ENCODE results near the gene WDFY4.

DNA sequence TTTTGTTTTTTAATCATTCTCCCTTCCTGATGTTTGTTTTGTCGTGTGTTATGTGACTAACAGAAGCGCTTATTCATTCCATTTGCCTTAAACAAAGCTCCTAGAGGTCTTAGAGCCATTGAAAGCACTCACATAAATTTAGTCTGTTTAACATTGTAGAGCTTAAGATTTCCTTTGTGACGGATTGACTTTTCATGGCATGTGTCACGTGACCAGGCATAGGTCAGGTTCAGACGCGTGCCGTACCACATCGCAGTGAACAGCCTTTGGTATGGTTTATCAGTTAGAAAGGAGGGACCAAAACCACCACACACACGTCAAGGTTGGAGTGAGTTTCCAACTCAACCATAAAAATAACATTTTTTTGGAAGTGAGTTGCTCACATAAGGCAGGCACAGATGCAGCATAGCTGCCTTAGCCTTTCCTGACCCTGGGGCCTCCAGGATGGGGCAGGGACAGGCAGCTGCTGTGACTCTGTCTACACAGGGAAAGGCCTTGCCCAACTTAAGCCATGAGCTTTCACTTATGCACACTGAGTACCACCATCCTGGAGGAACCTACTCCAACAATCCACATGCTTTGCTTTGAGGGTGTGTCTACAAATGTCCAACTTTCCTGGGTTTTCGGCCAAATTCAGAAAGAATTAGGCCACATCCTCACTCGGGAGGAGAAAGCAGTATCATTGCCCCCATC lies 55.5 kb downstream of the WDFY4 start:
- TF ChIP-seq ZNF24 (tag by site-specific recombination; IDR thresholded peaks at IDR 0.05) (no peak), ZNF239 (tag by site-specific recombination; IDR thresholded peaks at IDR 0.05) (no peak), BCL11B (tag by site-specific recombination; IDR thresholded peaks at IDR 0.05; ENCODE audit: low read depth) (no peak), EGR2 (tag by site-specific recombination; IDR thresholded peaks at IDR 0.05; ENCODE audit: low read depth) (no peak), ZBTB20 (tag by site-specific recombination; IDR thresholded peaks at IDR 0.05) (no peak), OSR2 (tag by site-specific recombination; IDR thresholded peaks at IDR 0.05) (no peak), ZNF426 (tag by site-specific recombination; IDR thresholded peaks at IDR 0.05) (no peak), ZNF391 (tag by site-specific recombination; IDR thresholded peaks at IDR 0.05; ENCODE audit: borderline replicate concordance, low read depth) (no peak)
- TF ChIP-seq, protein P1, sequence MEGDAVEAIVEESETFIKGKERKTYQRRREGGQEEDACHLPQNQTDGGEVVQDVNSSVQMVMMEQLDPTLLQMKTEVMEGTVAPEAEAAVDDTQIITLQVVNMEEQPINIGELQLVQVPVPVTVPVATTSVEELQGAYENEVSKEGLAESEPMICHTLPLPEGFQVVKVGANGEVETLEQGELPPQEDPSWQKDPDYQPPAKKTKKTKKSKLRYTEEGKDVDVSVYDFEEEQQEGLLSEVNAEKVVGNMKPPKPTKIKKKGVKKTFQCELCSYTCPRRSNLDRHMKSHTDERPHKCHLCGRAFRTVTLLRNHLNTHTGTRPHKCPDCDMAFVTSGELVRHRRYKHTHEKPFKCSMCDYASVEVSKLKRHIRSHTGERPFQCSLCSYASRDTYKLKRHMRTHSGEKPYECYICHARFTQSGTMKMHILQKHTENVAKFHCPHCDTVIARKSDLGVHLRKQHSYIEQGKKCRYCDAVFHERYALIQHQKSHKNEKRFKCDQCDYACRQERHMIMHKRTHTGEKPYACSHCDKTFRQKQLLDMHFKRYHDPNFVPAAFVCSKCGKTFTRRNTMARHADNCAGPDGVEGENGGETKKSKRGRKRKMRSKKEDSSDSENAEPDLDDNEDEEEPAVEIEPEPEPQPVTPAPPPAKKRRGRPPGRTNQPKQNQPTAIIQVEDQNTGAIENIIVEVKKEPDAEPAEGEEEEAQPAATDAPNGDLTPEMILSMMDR (tag by site-specific recombination; IDR thresholded peaks at IDR 0.05), result no peak
- TF ChIP-seq, protein P2, sequence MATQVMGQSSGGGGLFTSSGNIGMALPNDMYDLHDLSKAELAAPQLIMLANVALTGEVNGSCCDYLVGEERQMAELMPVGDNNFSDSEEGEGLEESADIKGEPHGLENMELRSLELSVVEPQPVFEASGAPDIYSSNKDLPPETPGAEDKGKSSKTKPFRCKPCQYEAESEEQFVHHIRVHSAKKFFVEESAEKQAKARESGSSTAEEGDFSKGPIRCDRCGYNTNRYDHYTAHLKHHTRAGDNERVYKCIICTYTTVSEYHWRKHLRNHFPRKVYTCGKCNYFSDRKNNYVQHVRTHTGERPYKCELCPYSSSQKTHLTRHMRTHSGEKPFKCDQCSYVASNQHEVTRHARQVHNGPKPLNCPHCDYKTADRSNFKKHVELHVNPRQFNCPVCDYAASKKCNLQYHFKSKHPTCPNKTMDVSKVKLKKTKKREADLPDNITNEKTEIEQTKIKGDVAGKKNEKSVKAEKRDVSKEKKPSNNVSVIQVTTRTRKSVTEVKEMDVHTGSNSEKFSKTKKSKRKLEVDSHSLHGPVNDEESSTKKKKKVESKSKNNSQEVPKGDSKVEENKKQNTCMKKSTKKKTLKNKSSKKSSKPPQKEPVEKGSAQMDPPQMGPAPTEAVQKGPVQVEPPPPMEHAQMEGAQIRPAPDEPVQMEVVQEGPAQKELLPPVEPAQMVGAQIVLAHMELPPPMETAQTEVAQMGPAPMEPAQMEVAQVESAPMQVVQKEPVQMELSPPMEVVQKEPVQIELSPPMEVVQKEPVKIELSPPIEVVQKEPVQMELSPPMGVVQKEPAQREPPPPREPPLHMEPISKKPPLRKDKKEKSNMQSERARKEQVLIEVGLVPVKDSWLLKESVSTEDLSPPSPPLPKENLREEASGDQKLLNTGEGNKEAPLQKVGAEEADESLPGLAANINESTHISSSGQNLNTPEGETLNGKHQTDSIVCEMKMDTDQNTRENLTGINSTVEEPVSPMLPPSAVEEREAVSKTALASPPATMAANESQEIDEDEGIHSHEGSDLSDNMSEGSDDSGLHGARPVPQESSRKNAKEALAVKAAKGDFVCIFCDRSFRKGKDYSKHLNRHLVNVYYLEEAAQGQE (tag by site-specific recombination; IDR thresholded peaks at IDR 0.05), result no peak
- TF ChIP-seq, protein P3, sequence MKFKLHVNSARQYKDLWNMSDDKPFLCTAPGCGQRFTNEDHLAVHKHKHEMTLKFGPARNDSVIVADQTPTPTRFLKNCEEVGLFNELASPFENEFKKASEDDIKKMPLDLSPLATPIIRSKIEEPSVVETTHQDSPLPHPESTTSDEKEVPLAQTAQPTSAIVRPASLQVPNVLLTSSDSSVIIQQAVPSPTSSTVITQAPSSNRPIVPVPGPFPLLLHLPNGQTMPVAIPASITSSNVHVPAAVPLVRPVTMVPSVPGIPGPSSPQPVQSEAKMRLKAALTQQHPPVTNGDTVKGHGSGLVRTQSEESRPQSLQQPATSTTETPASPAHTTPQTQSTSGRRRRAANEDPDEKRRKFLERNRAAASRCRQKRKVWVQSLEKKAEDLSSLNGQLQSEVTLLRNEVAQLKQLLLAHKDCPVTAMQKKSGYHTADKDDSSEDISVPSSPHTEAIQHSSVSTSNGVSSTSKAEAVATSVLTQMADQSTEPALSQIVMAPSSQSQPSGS (tag by site-specific recombination; IDR thresholded peaks at IDR 0.05; ENCODE audit: low read depth), result no peak
- TF ChIP-seq, protein P4, sequence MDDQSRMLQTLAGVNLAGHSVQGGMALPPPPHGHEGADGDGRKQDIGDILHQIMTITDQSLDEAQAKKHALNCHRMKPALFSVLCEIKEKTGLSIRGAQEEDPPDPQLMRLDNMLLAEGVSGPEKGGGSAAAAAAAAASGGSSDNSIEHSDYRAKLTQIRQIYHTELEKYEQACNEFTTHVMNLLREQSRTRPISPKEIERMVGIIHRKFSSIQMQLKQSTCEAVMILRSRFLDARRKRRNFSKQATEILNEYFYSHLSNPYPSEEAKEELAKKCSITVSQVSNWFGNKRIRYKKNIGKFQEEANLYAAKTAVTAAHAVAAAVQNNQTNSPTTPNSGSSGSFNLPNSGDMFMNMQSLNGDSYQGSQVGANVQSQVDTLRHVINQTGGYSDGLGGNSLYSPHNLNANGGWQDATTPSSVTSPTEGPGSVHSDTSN (CRISPR knock-in tag; IDR thresholded peaks at IDR 0.05), result no peak
- TF ChIP-seq, protein P5, sequence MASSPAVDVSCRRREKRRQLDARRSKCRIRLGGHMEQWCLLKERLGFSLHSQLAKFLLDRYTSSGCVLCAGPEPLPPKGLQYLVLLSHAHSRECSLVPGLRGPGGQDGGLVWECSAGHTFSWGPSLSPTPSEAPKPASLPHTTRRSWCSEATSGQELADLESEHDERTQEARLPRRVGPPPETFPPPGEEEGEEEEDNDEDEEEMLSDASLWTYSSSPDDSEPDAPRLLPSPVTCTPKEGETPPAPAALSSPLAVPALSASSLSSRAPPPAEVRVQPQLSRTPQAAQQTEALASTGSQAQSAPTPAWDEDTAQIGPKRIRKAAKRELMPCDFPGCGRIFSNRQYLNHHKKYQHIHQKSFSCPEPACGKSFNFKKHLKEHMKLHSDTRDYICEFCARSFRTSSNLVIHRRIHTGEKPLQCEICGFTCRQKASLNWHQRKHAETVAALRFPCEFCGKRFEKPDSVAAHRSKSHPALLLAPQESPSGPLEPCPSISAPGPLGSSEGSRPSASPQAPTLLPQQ (tag by site-specific recombination; IDR thresholded peaks at IDR 0.05), result no peak

Data from HEK293 (cell line).